Brain microvascular endothelial cell (primary cell): ENCODE measurements around the gene ABCG8.
A peak's percentile ranks its signal among the peaks of the same experiment; 100 is the strongest.

Experiments
- DNase-seq: peaks from one replicate; pipeline ENCODE4 v3.0.0-alpha.2; 2020
- H3K27ac ChIP-seq: fragments of 250-450 bp; sonication (Bioruptor Pico); 2 replicates; pipeline ENCODE4 v1.5.1; 2020; ENCODE audit warnings: mild to moderate bottlenecking, moderate library complexity
- H3K27me3 ChIP-seq: fragments of 250-450 bp; sonication (Bioruptor Pico); replicated peaks from 2 replicates; pipeline ENCODE4 v1.5.1; 2020; ENCODE audit warnings: mild to moderate bottlenecking
- H3K36me3 ChIP-seq: fragments of 250-450 bp; sonication (Bioruptor Pico); replicated peaks from 2 replicates; pipeline ENCODE4 v1.5.1; 2020; ENCODE audit warnings: mild to moderate bottlenecking
- H3K4me3 ChIP-seq: 2 replicates; pipeline ENCODE4 v1.5.1; 2011; ENCODE audit warnings: low read depth, mild to moderate bottlenecking, control low read depth, low read length, moderate library complexity
- in situ Hi-C: cut with HindIII; loops from 2 replicates; pipeline ENCODE4 v1.10.0; 2017; ENCODE audit warnings: low sequenced_read_pairs, low pct_ligation_motif_present
- TF ChIP-seq, protein P1 (sequence below): IDR thresholded peaks from 2 replicates; pipeline ENCODE4 v1.5.1; 2011; ENCODE audit warnings: low read depth, mild to moderate bottlenecking, moderate library complexity, low read length, control low read depth, inconsistent platforms; ENCODE audit errors: missing control alignments

Gene ABCG8

DNA sequence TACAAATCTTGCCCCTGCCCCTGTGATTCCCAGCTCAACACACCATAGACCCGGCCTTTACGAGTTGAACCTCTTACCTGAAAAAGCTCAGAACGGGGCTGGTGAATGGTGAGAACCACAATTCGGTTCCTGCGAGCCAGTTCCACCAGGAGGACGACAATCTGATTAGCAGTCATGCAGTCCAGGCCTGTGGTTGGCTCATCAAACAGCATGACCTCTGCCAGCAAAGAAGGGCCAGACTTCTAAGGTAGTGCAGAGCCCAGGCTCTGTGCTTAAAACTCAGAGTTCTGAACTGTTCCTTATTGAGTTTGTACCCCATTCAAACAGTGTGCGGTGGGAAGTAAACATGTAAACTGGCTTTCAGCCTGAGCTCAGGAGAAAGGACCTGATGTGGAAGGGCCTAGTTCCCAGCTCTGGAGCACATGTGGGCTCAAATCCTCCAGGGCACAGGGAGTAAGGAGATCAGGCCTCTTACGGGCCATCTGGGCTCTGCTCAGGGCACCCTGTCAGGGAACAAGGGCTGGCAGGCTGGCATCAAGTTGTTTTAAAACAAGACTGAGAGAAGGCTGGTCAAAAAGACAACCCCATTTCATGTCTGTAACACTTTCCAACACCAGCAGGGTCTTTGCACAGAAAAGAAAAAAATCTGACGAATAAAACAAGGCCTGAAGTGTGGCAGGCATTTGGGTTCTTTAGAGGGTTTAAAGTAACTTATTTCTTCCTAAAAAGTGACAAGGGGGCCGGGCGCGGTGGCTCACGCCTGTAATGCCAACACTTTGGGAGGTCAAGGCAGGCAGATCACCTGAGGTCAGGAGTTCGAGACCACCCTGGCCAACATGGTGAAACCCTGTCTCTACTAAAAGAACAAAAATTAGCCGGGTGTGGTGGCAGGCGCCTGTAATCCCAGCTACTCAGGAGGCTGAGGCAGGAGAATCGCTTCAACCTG lies 12.2 kb upstream of the ABCG8 start:
- H3K27me3 ChIP-seq: peaks cover 8% of the 10 kb centered on the region
- no peaks in the 10 kb centered on the region for H3K36me3 ChIP-seq
- in situ Hi-C loops: no loop called here

DNA sequence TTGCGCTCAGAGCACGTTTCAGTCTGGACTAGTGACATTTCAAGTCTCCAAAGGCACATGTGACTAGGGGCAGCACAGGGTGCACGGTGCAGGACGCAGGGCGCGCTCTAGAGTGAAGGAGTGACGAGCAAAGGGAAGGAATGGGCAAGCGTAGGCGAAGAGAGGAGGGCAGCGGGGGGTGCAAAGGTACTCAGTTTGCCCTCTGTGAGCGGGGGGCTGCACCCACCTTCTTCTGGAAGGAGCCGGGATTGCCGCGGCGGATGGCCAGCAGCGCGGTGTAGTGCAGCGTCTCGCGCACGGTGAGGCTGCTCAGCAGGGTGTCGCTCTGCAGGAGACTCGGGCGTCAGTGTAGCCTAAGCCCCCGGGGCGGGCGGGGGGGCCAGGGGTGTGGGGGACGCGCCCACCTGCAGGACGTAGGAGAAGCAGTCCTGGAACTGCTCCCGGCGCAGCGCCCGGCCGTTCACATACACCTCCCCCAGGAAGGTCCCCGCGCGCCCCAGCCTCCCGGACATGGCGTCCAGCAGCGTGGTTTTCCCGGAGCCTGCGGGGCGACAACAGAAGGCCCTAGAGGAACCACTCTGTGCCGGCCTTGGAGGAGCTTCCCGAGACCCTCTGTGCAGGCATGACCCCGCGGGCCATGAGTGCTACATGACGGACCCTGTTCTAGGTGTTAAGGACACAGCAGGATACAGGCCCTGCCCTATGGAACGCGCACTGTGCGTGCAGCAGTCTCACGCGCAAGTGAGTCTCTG lies 7.1 kb upstream of the ABCG8 start:
- in situ Hi-C loops: no loop called here

More for the DNA sequence above, 12.2 kb upstream of the ABCG8 start:
- Histone ChIP-seq H3K27ac (no peak overlapping the region), H3K4me3 (no peak overlapping the region)
- DNase-seq: no peak
- TF ChIP-seq, protein P1, sequence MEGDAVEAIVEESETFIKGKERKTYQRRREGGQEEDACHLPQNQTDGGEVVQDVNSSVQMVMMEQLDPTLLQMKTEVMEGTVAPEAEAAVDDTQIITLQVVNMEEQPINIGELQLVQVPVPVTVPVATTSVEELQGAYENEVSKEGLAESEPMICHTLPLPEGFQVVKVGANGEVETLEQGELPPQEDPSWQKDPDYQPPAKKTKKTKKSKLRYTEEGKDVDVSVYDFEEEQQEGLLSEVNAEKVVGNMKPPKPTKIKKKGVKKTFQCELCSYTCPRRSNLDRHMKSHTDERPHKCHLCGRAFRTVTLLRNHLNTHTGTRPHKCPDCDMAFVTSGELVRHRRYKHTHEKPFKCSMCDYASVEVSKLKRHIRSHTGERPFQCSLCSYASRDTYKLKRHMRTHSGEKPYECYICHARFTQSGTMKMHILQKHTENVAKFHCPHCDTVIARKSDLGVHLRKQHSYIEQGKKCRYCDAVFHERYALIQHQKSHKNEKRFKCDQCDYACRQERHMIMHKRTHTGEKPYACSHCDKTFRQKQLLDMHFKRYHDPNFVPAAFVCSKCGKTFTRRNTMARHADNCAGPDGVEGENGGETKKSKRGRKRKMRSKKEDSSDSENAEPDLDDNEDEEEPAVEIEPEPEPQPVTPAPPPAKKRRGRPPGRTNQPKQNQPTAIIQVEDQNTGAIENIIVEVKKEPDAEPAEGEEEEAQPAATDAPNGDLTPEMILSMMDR: no peak

DNA sequence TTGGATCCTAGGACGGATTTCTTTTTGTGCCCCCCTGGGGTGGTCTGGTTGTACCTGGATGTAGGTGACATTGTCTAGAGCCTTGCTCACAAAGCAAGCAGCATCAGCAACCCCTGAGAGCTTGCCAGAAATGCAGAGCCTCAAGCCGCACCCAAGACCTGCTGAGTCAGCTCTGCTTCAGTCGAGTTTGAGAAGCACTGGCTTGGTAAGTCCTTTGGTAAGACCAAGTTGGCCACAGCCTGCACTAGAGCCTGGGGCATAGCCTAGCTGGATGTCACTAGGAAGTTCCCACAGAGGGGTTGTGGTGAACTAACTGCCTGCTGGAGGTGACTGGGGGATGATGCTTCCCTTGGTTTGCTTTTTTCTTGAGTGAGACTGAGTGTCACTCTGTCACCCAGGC lies 6.3 kb upstream of the ABCG8 start:
- Histone ChIP-seq H3K27ac (no peak overlapping the region), H3K27me3 (peaks cover 8% of the 10 kb centered on the region), H3K36me3 (no peaks in the 10 kb centered on the region), H3K4me3 (no peak overlapping the region)
- TF ChIP-seq, protein P1: no peak
- in situ Hi-C loops: no loop called here
- no peak for DNase-seq

More for the DNA sequence above, 7.1 kb upstream of the ABCG8 start:
- H3K36me3 ChIP-seq: no peaks in the 10 kb centered on the region
- H3K27ac ChIP-seq: no peak overlapping the region
- H3K4me3 ChIP-seq: peak overlapping the region; percentile 40
- DNase-seq: no peak
- peaks cover 8% of the 10 kb centered on the region for H3K27me3 ChIP-seq
- TF ChIP-seq, protein P1: no peak

GRCh38 chr2:43837033-43837432 lies 1.7 kb upstream of the ABCG8 start:
- DNase-seq: no peak
- TF ChIP-seq, protein P1: no peak
- in situ Hi-C loops: no loop called here
- H3K36me3 ChIP-seq: no peaks in the 10 kb centered on the region
- no peak overlapping the region for H3K27ac ChIP-seq
- H3K4me3 ChIP-seq: no peak overlapping the region
- no peaks in the 10 kb centered on the region for H3K27me3 ChIP-seq

DNA sequence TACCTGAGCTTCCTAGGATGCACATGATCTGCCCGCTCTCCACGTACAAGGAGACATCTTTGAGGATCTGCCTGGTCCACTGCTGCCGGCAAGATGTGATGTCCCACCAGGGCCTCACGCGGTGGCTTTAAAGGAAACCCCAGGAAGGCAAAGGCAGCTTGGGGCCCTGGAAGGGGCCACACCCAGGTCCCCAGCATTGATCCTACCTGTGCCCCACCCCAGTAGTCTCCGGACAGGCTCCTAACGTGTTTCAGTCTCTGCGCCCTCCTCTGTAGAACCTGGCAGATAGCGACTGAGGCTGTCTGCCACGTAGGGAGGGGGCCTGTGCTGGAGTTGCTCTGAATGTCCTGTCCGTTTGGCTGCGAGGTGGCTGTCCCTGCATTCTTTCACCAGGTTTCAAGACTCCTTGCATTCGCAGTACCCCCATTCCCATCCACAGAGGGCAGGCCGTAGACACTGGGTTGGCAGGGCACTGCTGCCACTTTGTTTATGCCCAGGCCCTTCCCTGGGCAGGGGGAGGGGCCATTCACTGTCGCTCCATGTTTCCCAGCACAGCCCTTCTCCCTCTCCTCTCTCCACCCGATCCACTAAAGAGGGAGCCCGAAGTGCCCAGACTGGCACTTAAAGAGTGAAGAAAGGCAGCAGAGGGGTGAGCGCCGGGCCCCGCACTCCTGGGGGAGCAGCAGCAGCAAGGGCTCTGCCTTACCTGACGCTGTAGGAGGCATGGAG lies 776 bp upstream of the ABCG8 start:
- Histone ChIP-seq H3K27me3 (no peaks in the 10 kb centered on the region), H3K27ac (no peak overlapping the region), H3K36me3 (no peaks in the 10 kb centered on the region), H3K4me3 (no peak overlapping the region)
- in situ Hi-C loops: no loop called here
- no peak for DNase-seq
- TF ChIP-seq, protein P1: no peak
